SK-N-DZ (cell line): Measurements from ENCODE around the gene LVRN.

ENCODE experiments used
- DNase-seq: peaks from one replicate; pipeline ENCODE4 v3.0.0-alpha.2; 2015; ENCODE audit warnings: low spot score

LVRN gene

GRCh38 chr5:116023619-116024018, 61.3 kb downstream of the LVRN start:
- DNase-seq = no peak

GRCh38 chr5:116025866-116026265, 63.6 kb downstream of the LVRN start:
- DNase-seq = no peak

- no peak for DNase-seq
These were observed 69.8 kb downstream of the LVRN start, which contains the start of gene ARL14EPL for GRCh38 chr5:116032094-116032517. Gene ARL14EPL, plus strand, starts transcription at chr5:116032472. Its CDS starts 18,994 bp downstream, at chr5:116051466.

GRCh38 chr5:116032991-116033390, 70.7 kb downstream of the LVRN start:
- no peak for DNase-seq

GRCh38 chr5:116035123-116035522, 72.8 kb downstream of the LVRN start:
- DNase-seq = no peak

GRCh38 chr5:116037236-116037822, 75.1 kb downstream of the LVRN start:
- DNase-seq = no peak

GRCh38 chr5:116038817-116039216, 76.5 kb downstream of the LVRN start:
- no peak for DNase-seq

GRCh38 chr5:116042375-116042774, 80.1 kb downstream of the LVRN start:
- DNase-seq = no peak

- DNase-seq = no peak
These were observed 81.8 kb downstream of the LVRN start for GRCh38 chr5:116044073-116044472.

- DNase-seq = no peak
These were observed 83.5 kb downstream of the LVRN start for GRCh38 chr5:116045821-116046220.

GRCh38 chr5:116046261-116046660, 84.0 kb downstream of the LVRN start:
- DNase-seq = no peak

GRCh38 chr5:116046823-116047222, 84.5 kb downstream of the LVRN start:
- no peak for DNase-seq

GRCh38 chr5:116058346-116058936, 96.2 kb downstream of the LVRN start:
- no peak for DNase-seq

- no peak for DNase-seq
These were observed 100.1 kb downstream of the LVRN start for GRCh38 chr5:116062352-116062751.

- no peak for DNase-seq
These were observed 101.7 kb downstream of the LVRN start for GRCh38 chr5:116063950-116064349.

- peak; percentile 46 for DNase-seq
These were observed 105.9 kb downstream of the LVRN start for GRCh38 chr5:116068028-116068632.

- no peak for DNase-seq
These were observed 108.9 kb downstream of the LVRN start for GRCh38 chr5:116071211-116071610.

GRCh38 chr5:116075191-116075831, 113.0 kb downstream of the LVRN start:
- peak; percentile 27 for DNase-seq

- no peak for DNase-seq
These were observed 114.2 kb downstream of the LVRN start for GRCh38 chr5:116076496-116076895.
